ENCODE results near the gene POLR1C. TPM values are rescaled to one million over a fixed set of nuclear protein-coding genes. Genes with fewer than 3 reads are reported as not detected.

POLR1C gene
- polyA plus RNA-seq, 3 donors = 4.5 to 18.3 (median 6.1) TPM

GRCh38 chr6:43520097-43520496, 3.2 kb downstream of the POLR1C start:
- H3K9me3 Mint-ChIP-seq = no peaks in the 10 kb centered on the region
- H3K27ac Mint-ChIP-seq = peak overlapping the region in 1 of 7 donors; percentile 16
- Histone ChIP-seq H4K20me1 (ENCODE audit: insufficient read depth, low read length) (peaks cover 12% of the 10 kb centered on the region), H3K27ac (ENCODE audit: low read depth in 1 of 2, low read length in 2 of 2) (no peak overlapping the region), H3K36me3 (replicated peaks in 1 of 2; ENCODE audit: control insufficient read depth in 1 of 2, insufficient read depth in 2 of 2, low read length in 2 of 2) (peaks cover 61 to 71% of the 10 kb centered on the region in 2 donors), H2AFZ (ENCODE audit: insufficient read depth, low read depth, low read length, poor library complexity, severe bottlenecking) (no peak overlapping the region), H3K9me3 (replicated peaks in 1 of 2; ENCODE audit: control insufficient read depth in 1 of 2, insufficient read depth in 1 of 2, low read length in 2 of 2) (no peaks in the 10 kb centered on the region), H3K79me2 (ENCODE audit: insufficient read depth, low read length) (peaks cover 44% of the 10 kb centered on the region), H3K9ac (ENCODE audit: insufficient read depth, low read length, poor library complexity, severe bottlenecking) (no peak overlapping the region), H3K27me3 (ENCODE audit: control insufficient read depth in 2 of 2, insufficient read depth in 2 of 2, low read length in 2 of 2) (no peaks in the 10 kb centered on the region), H3K4me1 (ENCODE audit: control insufficient read depth in 1 of 2, insufficient read depth in 2 of 2, low read length in 2 of 2) (peaks cover 21 to 24% of the 10 kb centered on the region in 2 donors), H3K4me2 (replicated peaks; ENCODE audit: extremely low read depth, low read length, poor library complexity, severe bottlenecking) (no peak overlapping the region), H3K4me3 (replicated peaks in 1 of 3; ENCODE audit: low read depth in 2 of 3, low read length in 3 of 3) (no peak overlapping the region)
- no peak overlapping the region for H3K4me3 Mint-ChIP-seq
- intact Hi-C loops (cut with micrococcal nuclease) = no loop called here
- TF ChIP-seq CTCF (IDR thresholded peaks at IDR 0.05) = no peak
- peaks cover 8 to 57% of the 10 kb centered on the region in 2 donors for H3K36me3 Mint-ChIP-seq
- 100% methylated on average over 3 of the region's 8 CpGs for WGBS (ENCODE audit: insufficient coverage)
- DNase-seq = no peak
- H3K27me3 Mint-ChIP-seq (ENCODE audit: low read depth in 3 of 3) = peaks cover 0 to 1% (median 0%) of the 10 kb centered on the region in 3 donors
- peaks cover 14% of the 10 kb centered on the region for H3K4me1 Mint-ChIP-seq

GRCh38 chr6:43521836-43522235, 4.9 kb downstream of the POLR1C start:
- DNase-seq = no peak
- Histone ChIP-seq H3K4me2 (replicated peaks; ENCODE audit: extremely low read depth, low read length, poor library complexity, severe bottlenecking) (no peak overlapping the region), H3K27ac (ENCODE audit: low read depth in 1 of 2, low read length in 2 of 2) (no peak overlapping the region), H4K20me1 (ENCODE audit: insufficient read depth, low read length) (no peaks in the 10 kb centered on the region), H3K4me3 (replicated peaks in 1 of 3; ENCODE audit: low read depth in 2 of 3, low read length in 3 of 3) (no peak overlapping the region), H2AFZ (ENCODE audit: insufficient read depth, low read depth, low read length, poor library complexity, severe bottlenecking) (no peak overlapping the region), H3K4me1 (ENCODE audit: control insufficient read depth in 1 of 2, insufficient read depth in 2 of 2, low read length in 2 of 2) (peaks cover 10 to 12% of the 10 kb centered on the region in 2 donors), H3K9ac (ENCODE audit: insufficient read depth, low read length, poor library complexity, severe bottlenecking) (no peak overlapping the region), H3K27me3 (ENCODE audit: control insufficient read depth in 2 of 2, insufficient read depth in 2 of 2, low read length in 2 of 2) (no peaks in the 10 kb centered on the region), H3K9me3 (replicated peaks in 1 of 2; ENCODE audit: control insufficient read depth in 1 of 2, insufficient read depth in 1 of 2, low read length in 2 of 2) (no peaks in the 10 kb centered on the region), H3K79me2 (ENCODE audit: insufficient read depth, low read length) (peaks cover 26% of the 10 kb centered on the region), H3K36me3 (replicated peaks in 1 of 2; ENCODE audit: control insufficient read depth in 1 of 2, insufficient read depth in 2 of 2, low read length in 2 of 2) (peaks cover 74 to 80% of the 10 kb centered on the region in 2 donors)
- WGBS (ENCODE audit: insufficient coverage) = no CpG with 5 or more reads among the region's 2 CpGs
- no peaks in the 10 kb centered on the region for H3K9me3 Mint-ChIP-seq
- no peak overlapping the region for H3K4me3 Mint-ChIP-seq
- TF ChIP-seq CTCF (IDR thresholded peaks at IDR 0.05) = no peak
- no peak overlapping the region for H3K27ac Mint-ChIP-seq
- no peaks in the 10 kb centered on the region for H3K4me1 Mint-ChIP-seq
- peaks cover 0 to 1% (median 0%) of the 10 kb centered on the region in 3 donors for H3K27me3 Mint-ChIP-seq (ENCODE audit: low read depth in 3 of 3)
- intact Hi-C loops (cut with micrococcal nuclease) = no loop called here
- H3K36me3 Mint-ChIP-seq = peaks cover 0 to 70% of the 10 kb centered on the region in 2 donors
